KMS-11 (cell line): Measurements from ENCODE around the gene ATAT1.

Source experiments
- H2AFZ ChIP-seq: fragments of 200-600 bp; sonication (generic); 2 replicates; pipeline ENCODE4 v1.6.1; 2016; ENCODE audit warnings: antibody characterized with exemption, mixed run types, low read depth
- H3K27ac ChIP-seq: fragments of 200-600 bp; sonication (generic); 2 replicates; pipeline ENCODE4 v1.6.1; 2016; ENCODE audit warnings: mild to moderate bottlenecking, mixed run types
- H3K27me3 ChIP-seq: fragments of 200-600 bp; sonication (generic); 2 replicates; pipeline ENCODE4 v1.6.1; 2017; ENCODE audit warnings: mild to moderate bottlenecking, low read depth, mixed run types, moderate library complexity; ENCODE audit not compliant: insufficient read depth
- H3K36me3 ChIP-seq: fragments of 200-600 bp; sonication (generic); 2 replicates; pipeline ENCODE4 v1.6.1; 2017; ENCODE audit warnings: mild to moderate bottlenecking, mixed run types; ENCODE audit not compliant: insufficient read depth
- H3K4me1 ChIP-seq: fragments of 200-600 bp; sonication (generic); 2 replicates; pipeline ENCODE4 v1.6.1; 2016; ENCODE audit warnings: mild to moderate bottlenecking, low read depth, mixed run types; ENCODE audit not compliant: poor library complexity, severe bottlenecking
- H3K4me2 ChIP-seq: fragments of 200-600 bp; sonication (generic); 2 replicates; pipeline ENCODE4 v1.7.0; 2016; ENCODE audit warnings: mild to moderate bottlenecking, mixed run types
- H3K4me3 ChIP-seq: fragments of 200-600 bp; sonication (generic); IDR thresholded peaks from 2 replicates; pipeline ENCODE4 v1.6.1; 2017; ENCODE audit warnings: low read depth, low read length, mixed read lengths; ENCODE audit not compliant: insufficient read depth
- H3K79me2 ChIP-seq: fragments of 200-600 bp; sonication (generic); 2 replicates; pipeline ENCODE4 v1.6.1; 2016; ENCODE audit warnings: low read depth, mixed run types; ENCODE audit not compliant: insufficient read depth
- H3K9ac ChIP-seq: fragments of 200-600 bp; sonication (generic); 2 replicates; pipeline ENCODE4 v1.6.1; 2016; ENCODE audit warnings: mild to moderate bottlenecking, mixed run types
- H4K20me1 ChIP-seq: fragments of 200-600 bp; sonication (generic); 2 replicates; pipeline ENCODE4 v1.6.1; 2016; ENCODE audit warnings: mild to moderate bottlenecking, mixed run types; ENCODE audit not compliant: insufficient read depth
- TF ChIP-seq, protein P1 (sequence below): fragments of 200-600 bp; sonication (generic); conservative IDR thresholded peaks from 2 replicates; pipeline ENCODE4 v1.6.1; 2017; ENCODE audit warnings: low read depth, mild to moderate bottlenecking, antibody characterized with exemption, low read length, moderate library complexity, mixed read lengths

The ATAT1 gene

DNA sequence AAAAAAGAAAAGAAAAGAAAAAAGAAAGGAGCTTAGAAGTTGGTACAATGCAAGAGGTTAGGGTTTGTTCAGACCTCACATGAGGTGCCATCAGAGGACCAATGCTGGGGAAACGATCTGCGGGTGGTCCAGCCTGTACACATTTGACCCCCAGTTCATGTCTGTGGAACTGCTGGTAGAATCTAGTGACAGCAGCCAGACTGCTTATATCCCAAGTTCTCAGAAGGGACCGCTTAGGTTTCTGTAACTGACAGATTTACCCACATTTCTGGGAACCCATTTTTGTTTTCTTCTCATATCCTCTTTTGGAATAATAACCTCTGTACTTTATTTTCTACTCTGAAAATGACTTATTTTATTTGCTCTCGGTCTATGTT is 55.1 kb downstream of the ATAT1 start:
- Histone ChIP-seq H3K27ac (peak overlapping the region; percentile 65), H3K4me3 (no peak overlapping the region), H3K4me2 (peak overlapping the region; percentile 94), H3K9ac (peak overlapping the region; percentile 45; the same call in 1 of the 2 replicates), H4K20me1 (no peaks in the 10 kb centered on the region), H3K27me3 (no peaks in the 10 kb centered on the region), H2AFZ (no peak overlapping the region), H3K36me3 (no peaks in the 10 kb centered on the region), H3K79me2 (peaks cover 49% of the 10 kb centered on the region), H3K4me1 (peaks cover 48% of the 10 kb centered on the region)
- TF ChIP-seq, protein P1, sequence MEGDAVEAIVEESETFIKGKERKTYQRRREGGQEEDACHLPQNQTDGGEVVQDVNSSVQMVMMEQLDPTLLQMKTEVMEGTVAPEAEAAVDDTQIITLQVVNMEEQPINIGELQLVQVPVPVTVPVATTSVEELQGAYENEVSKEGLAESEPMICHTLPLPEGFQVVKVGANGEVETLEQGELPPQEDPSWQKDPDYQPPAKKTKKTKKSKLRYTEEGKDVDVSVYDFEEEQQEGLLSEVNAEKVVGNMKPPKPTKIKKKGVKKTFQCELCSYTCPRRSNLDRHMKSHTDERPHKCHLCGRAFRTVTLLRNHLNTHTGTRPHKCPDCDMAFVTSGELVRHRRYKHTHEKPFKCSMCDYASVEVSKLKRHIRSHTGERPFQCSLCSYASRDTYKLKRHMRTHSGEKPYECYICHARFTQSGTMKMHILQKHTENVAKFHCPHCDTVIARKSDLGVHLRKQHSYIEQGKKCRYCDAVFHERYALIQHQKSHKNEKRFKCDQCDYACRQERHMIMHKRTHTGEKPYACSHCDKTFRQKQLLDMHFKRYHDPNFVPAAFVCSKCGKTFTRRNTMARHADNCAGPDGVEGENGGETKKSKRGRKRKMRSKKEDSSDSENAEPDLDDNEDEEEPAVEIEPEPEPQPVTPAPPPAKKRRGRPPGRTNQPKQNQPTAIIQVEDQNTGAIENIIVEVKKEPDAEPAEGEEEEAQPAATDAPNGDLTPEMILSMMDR, result no peak

DNA sequence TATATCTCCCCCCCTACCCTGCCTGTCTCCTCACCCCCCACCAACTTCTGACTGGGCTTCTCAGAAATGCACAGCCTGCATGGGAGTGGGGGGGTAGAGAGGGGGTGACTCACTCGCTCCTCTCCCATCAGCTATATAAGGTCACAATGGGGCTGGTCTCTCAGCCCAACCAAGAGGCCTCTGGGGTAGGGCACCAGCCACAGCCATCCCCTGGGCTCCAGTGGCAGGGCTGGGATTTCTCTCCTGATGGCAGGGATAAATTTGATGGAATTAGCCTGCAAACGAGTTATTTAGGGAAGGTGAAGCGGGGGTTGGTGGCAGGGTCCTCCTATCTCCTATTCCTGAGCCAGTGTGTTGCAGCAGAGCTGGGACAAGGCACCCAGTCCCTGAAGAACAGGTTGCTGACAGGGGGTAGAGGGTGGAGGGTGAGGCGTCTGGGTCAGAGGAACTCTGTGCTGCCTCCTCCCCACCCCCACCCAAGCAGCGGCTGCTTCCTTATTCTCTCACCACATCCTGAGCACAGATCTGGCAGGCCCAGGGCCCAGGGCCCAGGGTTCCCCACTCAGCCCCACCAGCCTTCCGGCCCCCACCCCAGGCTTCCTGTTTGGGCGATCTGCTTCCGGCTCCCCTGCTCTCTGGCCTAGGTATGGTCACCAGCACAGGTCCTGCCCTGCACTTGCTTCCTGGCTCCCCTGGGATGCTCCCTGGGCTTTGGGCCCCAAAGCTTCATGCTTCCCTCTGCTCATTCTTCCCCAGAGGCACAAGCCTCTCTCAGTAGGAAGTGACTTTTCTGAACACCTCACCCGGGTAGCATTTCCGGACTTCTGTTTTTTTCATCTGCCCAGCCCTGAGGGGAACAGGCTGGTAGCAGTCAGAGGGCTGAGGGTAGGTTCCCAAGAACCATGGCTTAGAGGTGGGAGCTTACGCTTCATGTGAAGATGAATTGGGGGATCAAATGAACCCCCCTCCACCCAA is 55.8 kb downstream of the ATAT1 start:
- H2AFZ ChIP-seq, result peak overlapping the region; percentile 15; the same call in 1 of the 2 replicates
- peak overlapping the region; percentile 94 for H3K4me2 ChIP-seq
- H3K79me2 ChIP-seq, result peaks cover 49% of the 10 kb centered on the region
- peaks cover 49% of the 10 kb centered on the region for H3K4me1 ChIP-seq
- no peak overlapping the region for H3K4me3 ChIP-seq
- H3K27me3 ChIP-seq, result no peaks in the 10 kb centered on the region
- H3K36me3 ChIP-seq, result no peaks in the 10 kb centered on the region
- peak overlapping the region; percentile 45; the same call in 1 of the 2 replicates for H3K9ac ChIP-seq
- no peaks in the 10 kb centered on the region for H4K20me1 ChIP-seq
- H3K27ac ChIP-seq, result peak overlapping the region; percentile 65
- TF ChIP-seq, protein P1, result no peak

DNA sequence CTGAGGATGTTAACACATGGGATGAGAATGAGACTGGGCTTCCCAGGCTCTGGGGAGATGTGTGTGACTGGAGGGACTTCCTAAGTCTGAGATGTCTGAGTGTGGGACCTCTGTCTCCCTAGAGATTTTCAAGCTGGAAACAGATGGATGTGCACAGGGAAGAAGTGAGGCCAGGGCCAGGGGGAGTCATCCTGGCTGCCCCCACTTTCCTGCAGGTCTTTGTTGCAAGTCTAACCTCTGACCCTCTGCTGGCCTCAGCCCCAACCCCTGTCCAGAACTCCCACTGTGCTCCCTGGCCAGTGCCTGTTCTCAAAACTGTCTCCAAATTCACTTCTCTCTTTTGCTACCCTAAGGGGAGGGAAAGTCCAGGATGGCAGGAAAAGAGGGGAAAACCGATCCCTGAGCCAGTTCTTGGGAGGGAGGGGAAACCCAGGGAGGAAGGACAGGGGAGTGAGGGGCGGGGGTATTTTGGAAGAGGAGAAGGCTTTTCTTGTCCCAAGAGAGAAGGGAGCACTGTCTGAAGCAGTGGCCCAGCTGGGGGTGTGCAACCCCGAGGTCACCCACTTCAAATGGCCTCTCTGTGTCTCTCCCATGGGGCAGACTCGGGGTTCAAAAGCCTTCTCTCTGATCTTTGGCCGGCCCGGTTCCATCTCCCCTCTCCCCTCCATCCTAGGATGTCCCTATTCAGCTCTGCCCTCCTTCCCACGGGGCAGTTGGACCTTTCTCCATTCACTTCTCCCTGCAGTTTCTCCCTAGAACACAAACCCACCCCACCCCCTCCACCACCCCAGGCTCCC is 56.7 kb downstream of the ATAT1 start:
- Histone ChIP-seq H3K4me2 (peak overlapping the region; percentile 94), H3K4me3 (no peak overlapping the region), H2AFZ (peak overlapping the region; percentile 15; the same call in 1 of the 2 replicates), H3K4me1 (peaks cover 59% of the 10 kb centered on the region), H3K27me3 (no peaks in the 10 kb centered on the region), H4K20me1 (no peaks in the 10 kb centered on the region), H3K9ac (peak overlapping the region; percentile 45; the same call in 1 of the 2 replicates), H3K27ac (peak overlapping the region; percentile 65), H3K36me3 (no peaks in the 10 kb centered on the region), H3K79me2 (peaks cover 49% of the 10 kb centered on the region)
- TF ChIP-seq, protein P1, result no peak

DNA sequence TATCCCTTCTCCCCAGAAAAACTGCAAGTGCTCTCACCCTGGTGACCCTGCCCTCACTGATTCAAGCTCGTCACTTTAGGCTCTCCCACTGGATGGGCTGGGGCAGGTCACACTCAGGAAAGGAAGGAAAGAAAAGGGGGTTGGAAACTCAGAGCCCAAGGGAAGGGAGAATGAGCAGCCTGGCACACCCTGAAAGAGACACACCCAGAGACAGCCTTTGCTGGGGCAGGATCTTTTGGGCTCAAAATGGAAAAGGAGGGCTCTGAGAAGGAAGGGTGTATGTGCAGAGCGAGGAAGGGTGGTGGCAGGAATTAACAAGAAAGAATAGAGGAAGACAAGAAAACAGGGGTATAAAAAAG is 57.3 kb downstream of the ATAT1 start:
- no peak overlapping the region for H2AFZ ChIP-seq
- peak overlapping the region; percentile 27; the same call in 1 of the 2 replicates for H3K27ac ChIP-seq
- H3K4me2 ChIP-seq, result peak overlapping the region; percentile 94
- peak overlapping the region; percentile 13; the same call in 1 of the 2 replicates for H3K9ac ChIP-seq
- no peaks in the 10 kb centered on the region for H3K36me3 ChIP-seq
- TF ChIP-seq, protein P1, result no peak
- no peak overlapping the region for H3K4me3 ChIP-seq
- peaks cover 59% of the 10 kb centered on the region for H3K4me1 ChIP-seq
- H3K27me3 ChIP-seq, result no peaks in the 10 kb centered on the region
- no peaks in the 10 kb centered on the region for H4K20me1 ChIP-seq
- H3K79me2 ChIP-seq, result peaks cover 49% of the 10 kb centered on the region
